A204.1 (cell line): ENCODE data around the gene CENPP.

Source experiments
- FAIRE-seq: peaks from 2 replicates; lab custom pipeline; 2012; peaks lifted over from hg19 to GRCh38; lab: Jason Lieb, UNC

CENPP gene

DNA sequence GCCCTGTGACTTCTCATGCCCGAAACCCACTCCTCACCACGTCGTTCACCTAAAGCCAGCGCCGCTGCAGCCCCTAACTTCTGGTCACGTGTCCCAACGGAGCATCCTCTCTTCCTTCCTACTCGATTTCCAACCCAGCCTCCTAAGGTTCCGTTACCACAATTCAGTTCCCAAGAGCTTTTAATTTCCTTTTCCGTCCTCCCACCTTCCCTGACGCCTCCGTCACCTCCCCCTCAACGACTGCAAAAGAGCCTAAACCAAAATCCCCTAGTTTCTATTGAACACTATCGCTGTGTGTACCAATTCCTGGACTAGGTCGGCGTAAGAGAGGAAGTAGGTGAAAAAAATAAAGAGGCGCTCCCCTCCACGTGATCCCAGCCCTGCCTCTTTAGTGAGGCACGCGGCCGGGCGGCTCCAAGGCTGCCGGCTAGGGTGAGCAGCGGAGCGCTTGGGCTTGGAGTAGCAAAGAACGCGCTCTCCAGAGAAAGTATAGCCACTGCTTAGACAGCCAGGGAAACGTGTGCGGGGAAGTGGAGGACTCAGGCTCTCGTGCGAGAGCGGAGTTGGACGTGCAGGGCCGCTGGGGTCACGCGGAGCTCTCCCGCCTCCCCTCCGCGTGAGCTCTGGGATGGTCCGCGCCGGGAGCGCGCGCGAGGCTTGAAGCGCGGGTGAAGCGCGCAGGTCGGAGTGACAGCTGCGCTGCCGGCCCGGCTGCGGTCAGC lies at the start of gene CENPP, which contains the start of gene NOL8:
Gene CENPP, plus strand, starts transcription at position 685 of the 722 bp plus-strand sequence.
Gene NOL8, minus strand, starts transcription at position 82 of the 722 bp plus-strand sequence. CDS start 1,189 bp downstream, outside the sequence.
- no peak for FAIRE-seq

DNA sequence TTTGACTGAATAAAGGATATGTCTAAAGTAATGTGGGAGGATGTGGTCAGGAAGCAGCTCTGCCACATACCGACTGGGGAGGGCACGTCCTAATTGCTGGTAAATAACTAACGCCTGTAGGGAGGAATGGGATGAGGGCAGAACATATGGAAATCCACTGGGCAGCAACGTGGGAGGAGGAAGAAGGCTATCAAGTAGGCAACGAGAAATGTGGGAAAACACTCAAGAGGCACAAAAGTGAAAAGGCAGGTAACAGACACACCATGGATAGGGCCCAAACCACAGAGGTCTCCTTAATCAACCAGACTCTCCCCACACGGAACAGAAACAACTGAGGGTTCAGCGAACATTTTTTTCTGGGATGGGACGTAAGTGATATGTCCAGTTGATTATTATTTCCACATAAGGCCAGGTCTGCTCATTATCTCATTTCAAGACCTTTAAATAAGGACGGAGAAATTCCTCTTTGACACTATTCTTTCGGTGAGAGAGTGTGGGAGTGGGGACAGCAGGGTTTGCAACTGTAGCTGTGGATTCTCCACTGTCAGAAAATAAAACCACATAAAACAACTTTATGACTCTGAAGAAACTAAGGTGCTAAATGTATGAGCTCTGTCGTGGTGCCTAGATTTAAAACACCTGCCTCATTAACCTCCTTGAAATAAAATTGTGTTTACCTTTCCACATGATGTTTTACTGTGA lies 49.3 kb upstream of the CENPP start:
- no peak for FAIRE-seq

DNA sequence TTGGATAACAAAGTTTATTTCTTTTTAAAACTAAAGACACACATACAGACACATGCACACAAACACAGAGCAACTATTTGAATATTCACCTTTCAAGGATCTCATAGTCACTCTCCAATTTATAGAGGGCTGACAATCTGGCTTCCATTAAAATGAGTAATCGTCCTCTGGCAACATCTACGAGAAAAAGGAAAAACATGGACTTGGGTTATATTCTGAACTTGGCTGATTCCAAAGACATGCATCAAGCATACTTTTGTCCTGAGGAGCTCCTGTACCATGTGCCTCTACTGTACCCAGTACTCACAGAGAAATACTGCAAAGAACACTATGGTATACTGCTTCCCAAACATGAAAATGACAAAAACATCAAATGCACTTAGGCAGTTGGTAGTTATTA lies 47.6 kb upstream of the CENPP start:
- FAIRE-seq = no peak

DNA sequence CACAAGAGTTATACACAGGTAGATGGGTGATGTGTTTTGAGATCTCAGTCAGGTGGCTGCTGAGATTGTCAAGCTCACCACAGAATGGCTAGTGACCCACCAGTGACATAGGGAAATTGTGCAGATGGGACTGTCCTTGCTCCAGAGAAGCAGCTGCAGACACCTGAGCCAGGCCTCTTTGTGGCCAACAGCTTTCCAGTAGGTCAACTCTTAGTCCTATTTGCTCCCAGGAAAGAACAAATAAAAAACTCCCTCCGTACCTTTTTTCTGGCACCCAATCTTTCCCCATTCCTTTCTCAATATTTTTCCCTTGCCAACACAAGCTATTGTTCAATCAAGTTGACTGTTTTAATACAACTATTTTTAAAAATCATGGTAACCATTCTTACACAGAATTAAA lies 46.5 kb upstream of the CENPP start:
- no peak for FAIRE-seq

DNA sequence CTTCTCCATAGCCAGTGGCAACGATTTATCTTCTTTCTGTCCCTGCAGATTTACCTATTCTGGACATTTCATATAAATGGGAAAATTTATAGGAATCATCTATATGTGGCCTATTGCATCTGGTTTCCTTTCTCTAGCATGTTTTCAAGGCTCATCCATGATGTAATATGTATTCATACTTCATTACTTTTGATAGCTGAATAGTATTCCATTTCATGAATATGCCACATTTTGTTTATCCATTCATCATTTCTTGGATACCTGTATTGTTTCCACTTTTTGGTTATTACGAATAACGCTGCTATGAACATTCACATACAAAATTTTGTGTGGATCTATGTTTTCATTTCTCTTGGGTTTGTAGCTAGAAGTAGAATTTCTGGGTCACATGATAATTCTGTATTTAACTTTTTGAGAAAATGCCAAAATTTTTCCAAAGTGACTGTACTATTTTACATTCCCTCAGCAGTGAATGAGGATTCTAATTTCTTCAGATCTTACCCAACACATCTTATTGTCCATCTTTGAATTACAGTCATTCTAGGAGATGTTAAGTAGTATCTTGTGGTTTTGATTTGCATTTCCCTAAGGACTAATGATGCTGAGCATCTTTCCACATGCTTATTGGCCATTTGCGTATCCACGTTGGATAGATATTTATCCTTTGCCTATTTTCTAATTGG lies 35.9 kb upstream of the CENPP start:
- no peak for FAIRE-seq

DNA sequence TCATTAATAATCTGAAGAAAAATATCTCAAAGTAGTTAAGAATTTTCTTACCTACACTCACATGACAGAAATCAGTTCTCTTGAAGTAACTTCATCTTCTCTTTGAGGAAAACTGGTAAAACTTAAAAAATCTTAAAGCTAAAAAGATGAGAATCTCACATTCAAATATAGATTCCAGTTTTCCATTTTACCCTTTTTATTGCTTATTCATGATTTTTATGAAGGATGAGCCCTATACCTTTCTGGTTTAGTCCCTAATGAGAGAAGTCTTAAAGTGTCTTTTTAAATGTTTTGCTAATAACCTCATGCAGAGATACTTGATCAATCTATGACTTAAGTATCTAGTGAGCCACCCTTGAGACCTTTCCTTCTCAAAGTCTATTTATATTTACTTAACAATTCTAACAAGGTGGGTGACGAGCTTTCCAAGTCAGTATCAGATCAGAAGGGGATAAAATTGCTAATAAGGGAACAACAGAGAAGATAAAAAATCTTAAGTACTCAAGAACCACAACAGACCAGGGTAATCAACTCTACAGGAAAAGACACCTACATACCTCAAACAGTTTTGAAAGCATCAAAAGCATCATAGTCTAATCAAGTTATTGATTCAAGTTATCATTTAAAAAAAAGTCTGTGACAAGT lies 34.8 kb upstream of the CENPP start:
- FAIRE-seq = no peak

DNA sequence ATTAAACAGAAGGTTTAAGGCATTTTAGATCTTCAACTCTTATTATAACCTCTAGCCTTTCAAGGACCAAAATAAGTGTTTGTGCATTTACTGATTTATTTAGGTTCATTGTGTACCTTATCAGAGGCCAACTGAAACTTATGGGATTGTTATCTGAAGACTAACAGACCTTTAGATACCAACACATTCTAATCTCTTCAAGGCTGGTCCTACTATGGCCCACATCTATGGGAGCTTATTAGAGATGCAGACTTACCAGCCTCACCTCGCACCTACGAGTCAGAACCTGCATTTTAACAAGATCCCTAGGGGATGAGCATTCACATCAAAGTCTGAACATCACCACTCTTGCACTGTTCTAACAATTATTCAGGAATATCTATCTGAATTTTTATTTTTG lies 34.2 kb upstream of the CENPP start:
- FAIRE-seq = no peak

DNA sequence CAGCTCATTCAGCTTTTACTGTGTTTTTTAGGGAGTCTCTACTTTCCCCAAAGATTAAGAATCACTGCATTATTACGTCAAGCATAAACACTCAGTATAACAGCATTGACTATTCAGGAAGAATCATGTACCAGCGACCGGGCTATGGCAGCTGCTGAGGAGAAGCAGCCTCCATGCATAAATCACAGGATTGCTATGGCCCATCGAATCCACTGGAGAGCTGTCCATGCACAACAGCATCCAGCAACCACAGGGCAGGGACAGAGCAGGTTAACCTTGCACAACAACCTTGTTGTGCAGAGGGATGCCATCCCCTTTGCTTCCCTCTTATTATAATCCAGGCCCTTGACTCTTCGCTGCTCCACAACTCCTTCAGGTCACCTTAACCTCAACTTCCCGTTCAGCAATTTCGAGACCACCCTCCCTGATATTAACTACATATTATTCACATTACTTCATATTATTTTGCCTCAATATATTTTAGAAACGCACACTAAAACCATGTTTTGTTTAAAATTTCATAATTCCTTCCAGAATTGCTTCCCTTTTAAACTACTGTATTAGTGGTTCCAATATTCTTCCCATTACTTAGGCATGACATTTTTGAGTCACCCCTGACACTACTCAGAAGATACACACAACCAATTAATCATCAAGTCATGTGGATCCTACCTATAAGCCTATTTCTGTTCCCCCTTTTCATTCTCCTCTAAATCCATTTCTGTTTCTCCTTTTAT lies 33.2 kb upstream of the CENPP start:
- FAIRE-seq = no peak

DNA sequence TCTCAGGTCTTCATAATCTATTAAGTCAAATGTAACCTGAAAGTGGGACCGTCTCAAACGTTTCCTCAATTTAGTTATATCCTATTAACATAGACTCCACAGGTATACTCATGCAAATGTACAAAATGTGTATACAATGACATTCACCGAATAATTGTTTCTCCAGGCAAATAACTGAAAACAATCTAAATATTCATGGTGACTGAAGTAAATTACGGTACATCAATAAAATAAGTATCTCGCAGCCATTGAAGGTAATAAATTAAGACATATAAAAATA lies 32.7 kb upstream of the CENPP start:
- FAIRE-seq = no peak

DNA sequence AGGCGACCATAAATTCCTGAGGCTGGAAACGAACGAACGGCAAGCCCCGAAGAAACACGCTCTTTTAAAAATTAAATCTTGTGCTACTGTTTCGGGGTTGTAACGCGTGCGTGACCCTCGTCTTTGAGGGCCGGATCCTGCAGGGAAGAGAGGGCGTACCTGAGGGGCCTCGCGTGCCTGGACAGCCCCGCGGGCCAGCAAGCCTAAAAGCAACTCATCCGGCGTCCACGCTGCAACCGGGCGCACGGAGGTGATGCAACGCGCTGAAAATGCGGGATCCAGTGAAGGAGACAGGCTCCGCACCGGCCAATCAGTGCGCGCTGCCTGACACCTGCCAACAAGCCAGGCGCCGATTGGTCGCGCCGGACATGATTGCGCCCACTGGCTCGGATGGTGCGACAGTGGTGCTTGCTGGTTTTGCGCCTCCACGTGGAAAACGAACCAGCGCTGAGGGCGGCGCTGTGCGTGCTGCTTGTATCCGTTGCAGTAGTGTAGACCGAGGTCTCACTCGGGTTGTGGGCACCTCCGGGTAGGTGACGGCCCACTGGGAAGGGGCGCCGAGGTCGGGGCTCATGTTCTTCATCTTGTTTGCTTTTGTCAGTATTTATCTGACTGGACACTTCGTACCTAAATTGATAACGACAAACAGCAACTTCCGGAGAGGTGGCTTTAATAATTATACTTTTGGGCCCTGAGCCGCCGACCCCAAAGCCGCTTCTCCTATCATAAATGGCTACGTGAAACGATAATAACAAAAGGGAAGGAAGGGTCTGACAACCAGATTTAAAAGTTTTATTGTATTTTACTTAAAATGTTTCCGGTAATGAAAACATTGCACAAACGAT lies 32.1 kb upstream of the CENPP start, which contains the start of gene IARS1:
Gene IARS1, minus strand, starts transcription at position 246 of the 845 bp plus-strand sequence. CDS start 4,278 bp downstream, outside the sequence.
- FAIRE-seq = peak; percentile 89

DNA sequence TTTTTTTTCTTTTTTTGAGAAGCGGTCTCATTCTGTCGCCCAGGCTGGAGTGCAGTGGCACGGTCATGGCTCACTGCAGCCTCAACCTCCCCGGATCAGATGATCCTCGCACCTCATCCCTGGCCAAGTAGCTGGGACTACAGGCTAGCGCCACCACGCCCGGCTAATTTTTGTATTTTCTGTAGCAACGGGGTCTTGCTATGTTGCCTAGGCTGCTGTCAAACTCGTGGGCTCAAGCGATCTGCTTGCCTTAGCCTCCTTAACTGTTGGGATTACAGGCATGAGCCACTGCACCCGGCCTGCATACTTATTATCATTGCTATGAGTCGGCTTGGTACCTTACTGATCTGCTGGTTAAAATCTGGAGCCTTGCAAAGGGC lies 31.5 kb upstream of the CENPP start:
- FAIRE-seq = no peak

DNA sequence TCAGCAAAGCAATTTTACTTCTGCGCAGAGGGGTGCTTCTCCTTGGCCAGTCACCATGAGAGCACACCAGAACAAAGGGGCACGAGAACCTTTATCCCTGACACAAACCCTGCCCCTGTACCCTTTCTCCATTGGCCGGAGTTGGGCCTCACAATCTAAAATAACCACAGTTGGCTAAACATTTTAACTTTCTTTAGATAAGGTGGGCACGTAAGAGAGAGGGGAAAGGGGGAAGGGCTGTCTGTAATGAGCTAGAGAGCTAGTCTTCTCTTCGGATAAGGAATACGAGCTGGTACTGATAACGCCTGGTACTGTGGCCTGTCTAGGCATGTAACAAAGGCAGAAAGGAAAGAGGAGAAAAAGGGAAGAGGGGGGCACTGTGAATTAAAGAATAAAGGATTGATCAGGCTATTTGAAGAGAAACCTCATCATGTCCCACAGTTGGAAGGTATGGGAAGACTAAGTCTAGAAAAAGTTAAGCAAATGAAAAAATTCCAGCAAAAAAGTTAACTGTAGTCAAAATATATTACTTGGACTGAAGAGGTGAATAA lies 30.4 kb upstream of the CENPP start:
- FAIRE-seq = no peak

DNA sequence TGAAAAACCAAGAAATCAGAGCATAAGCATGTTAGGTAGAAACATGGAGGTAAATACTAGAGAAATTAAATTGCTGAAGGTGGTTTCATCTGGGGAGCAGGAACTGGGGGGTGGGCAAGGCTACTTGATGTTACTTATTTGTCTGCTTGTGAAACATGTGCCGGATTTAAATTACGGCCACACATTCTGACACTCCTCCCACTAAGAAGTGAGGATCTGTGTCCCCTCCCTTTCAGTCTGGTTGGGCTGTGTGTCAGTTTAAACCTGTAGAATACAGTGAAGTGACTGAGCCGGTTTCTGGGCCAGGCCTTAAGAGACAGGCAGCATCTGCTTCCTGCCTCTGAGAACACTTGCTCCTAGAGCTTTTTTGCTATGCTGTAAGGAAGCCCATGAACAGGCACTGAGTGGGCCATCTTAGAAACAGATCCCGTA lies 29.9 kb upstream of the CENPP start:
- no peak for FAIRE-seq

DNA sequence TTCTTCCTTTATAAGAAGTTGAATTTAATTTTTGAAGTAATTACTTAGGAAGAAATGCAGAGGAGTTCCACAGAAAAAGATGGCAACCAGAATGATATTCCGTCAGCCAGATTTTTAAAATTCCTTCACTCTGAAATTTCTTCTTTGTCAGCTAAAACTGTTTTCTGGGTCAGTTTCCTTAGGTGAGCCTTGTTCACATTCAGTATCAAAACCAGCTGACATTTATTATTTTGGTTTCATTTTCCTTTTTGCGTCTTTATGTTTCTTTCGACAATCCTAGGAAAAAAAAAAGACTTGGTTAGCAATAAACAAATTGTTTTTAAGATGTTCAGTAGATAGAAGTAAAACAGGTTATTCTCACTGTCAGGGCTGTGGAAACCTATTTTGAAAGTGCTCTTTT lies 28.1 kb upstream of the CENPP start:
- FAIRE-seq = no peak

DNA sequence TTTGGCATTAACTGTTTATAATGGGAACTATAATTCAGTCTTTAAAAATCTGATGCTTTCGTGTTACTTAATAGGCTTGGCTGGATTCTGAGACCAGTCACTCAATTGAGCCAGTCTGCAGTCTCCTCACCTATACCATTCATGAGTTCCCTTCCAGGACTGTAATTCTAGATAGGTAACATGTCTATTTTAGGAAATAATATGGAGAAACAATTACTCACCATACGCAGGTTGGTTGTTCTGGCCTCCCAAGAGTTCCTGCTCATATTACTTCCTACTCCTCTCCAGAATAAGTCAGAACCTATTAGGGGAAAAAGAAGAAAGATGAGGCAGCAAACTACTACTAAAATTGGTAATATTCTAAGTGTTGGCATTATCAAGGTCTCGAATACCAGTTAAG lies 27.7 kb upstream of the CENPP start:
- FAIRE-seq = no peak

DNA sequence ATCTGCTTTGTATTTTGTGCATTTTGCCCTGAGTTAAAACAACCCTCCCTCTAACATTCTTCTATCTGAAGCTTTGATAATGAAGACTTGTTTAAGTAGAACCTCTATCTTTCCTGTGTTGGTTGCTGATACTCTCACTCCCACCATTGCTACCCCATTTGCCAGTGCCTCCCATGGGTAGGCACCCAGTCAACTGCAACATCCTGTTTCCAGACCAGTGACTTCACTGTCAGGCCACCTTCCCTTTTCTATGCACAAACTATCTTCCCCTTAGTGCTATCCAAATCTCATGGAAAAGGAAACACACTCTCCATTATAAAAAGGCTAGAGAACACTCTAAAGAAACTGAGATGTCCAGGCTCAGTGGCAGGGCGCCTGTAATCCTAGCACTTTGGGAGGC lies 26.6 kb upstream of the CENPP start:
- no peak for FAIRE-seq

DNA sequence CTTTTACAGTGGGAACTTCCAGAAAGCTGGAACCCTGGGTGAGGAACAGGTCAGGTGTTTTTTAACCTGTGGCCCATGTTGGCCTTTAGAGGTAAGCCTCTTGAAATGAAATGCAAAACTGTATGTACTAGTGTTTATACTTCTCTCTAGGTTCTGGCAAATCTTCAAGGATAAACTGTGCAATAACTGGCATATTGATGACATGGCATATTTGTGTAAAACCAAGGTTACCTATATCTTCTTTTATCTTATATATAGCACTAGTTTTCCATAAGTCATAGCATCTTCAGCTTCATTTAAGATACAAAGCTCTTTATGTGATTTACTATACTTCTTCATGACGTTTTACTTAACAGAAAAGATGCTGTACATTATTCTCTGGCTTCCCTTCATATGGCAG lies 24.8 kb upstream of the CENPP start:
- no peak for FAIRE-seq

DNA sequence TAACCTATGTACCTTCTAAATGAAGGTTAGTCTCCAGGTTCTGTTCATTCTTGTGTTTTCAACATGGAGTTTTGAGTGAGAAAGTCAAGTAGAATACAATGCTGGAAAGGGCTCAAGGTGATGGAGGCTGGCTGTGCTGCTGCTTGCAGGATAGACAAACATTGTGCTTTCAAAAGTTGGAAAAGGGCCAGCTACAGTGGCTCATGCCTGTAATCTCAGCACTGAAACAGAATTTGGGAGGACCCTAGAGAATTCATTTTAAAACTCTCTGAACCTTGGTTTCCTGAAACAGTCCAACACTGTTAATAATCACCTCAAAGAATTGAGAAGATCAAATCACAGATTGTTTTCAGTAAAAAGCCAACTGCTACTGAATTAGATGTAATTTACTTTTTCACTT lies 16.9 kb upstream of the CENPP start:
- no peak for FAIRE-seq

DNA sequence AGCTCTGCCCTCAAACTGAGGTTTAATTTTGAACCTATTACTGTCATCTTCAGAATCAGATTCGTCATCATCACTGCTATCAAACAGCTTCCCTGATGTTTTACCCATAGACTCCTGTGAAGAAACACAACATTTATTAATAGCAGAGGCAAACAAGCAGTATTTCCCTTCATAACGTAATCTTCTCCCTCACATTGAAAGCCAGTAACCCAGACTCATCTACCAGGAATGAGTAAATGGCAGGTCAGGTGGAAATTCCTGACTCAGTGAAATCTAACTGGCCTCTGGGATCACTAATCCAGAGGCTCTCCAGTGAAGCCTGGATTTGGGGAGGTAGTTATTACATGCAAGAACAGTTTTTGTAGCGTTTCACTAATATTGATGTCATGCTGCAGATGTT lies 15.2 kb upstream of the CENPP start:
- no peak for FAIRE-seq

DNA sequence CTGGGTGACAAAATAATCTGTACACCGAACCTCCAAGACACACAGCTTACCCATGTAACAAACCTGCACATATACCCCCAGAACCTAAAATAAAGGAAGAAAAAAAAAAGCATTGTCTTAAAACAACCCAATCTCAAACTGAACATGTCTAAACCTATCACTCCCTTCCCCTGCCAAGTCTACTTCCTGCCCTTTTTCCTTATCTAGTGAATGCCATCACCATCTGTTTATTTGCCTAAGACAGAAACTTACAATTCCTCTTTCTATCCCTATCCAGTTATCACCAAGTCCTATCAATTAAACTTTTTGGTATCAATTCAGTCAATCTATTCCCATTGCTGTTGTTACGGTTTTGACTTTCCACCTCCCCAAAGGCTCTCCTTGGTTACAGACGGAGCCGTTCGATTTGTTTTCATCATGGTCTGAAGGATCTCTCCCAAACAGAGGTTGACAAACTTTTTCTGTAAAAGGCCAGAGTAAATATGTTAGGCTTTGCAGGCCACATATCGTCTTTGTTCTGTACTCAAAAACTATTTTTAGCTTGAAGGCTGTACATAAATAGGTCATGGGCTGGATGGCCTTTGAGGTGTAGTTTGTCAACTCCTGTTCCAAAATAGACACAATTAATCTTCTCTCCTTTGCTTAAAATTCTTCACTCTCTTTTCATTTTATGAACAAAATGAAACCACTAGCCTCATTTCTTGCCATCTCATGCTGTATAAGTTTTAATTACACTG lies 12.7 kb upstream of the CENPP start:
- FAIRE-seq = no peak
